Activated CD4-positive, alpha-beta memory T cell treated with anti-CD3 and anti-CD28 coated beads, Interleukin-2, amount 10 ng/mL, durations not matched to agents 7 days and 5 days (primary cell): ENCODE results near the gene ISOC2. TPM values are rescaled to one million over a fixed set of nuclear protein-coding genes. Genes with fewer than 3 reads are reported as not detected.
"Not testable (repeated sequence)": the region's sequence is repeated elsewhere in the genome, so short reads cannot be mapped to it uniquely, and the experiment has no call there.

ENCODE experiments used
- CTCF ChIA-PET: fragments of 350-600 bp; sonication (Branson Sonifier 250); formaldehyde crosslinking; loops from one replicate; lab custom pipeline; 2021; ENCODE audit warnings: antibody characterized with exemption, inconsistent platforms; lab: Charles Lee
- POLR2A ChIA-PET: fragments of 350-600 bp; sonication (Branson Sonifier 250); formaldehyde crosslinking; loops from one replicate; lab custom pipeline; 2021; ENCODE audit warnings: antibody characterized with exemption; lab: Charles Lee
- DNase-seq: peaks from one replicate; pipeline ENCODE4 v3.0.0-alpha.2; 2020
- H3K27ac Mint-ChIP-seq: one replicate; pipeline ENCODE4 v1.8.0; 2021; ENCODE audit warnings: mild to moderate bottlenecking, mixed read lengths
- H3K27me3 Mint-ChIP-seq: one replicate; pipeline ENCODE4 v1.8.0; 2021; ENCODE audit warnings: mixed read lengths
- H3K36me3 Mint-ChIP-seq: one replicate; pipeline ENCODE4 v1.8.0; 2021; ENCODE audit warnings: low read depth, mixed read lengths
- H3K4me1 Mint-ChIP-seq: one replicate; pipeline ENCODE4 v1.8.0; 2021; ENCODE audit warnings: mixed read lengths
- H3K4me3 Mint-ChIP-seq: one replicate; pipeline ENCODE4 v1.8.0; 2021; ENCODE audit warnings: mild to moderate bottlenecking, mixed read lengths
- H3K9me3 Mint-ChIP-seq: one replicate; pipeline ENCODE4 v1.8.0; 2021; ENCODE audit warnings: mixed read lengths
- total RNA-seq, 2 experiments: library from RNA; stranded (reverse); gene quantifications; one replicate each; pipeline ENCODE4 v1.2.3, GENCODE V29; 2021

The ISOC2 gene
- total RNA-seq, 2 experiments from 2014 or later, result 14.5 to 16.7 TPM

- ChIA-PET CTCF (no interaction called here), POLR2A (no interaction called here)
- DNase-seq, result no peak
- H3K27me3 Mint-ChIP-seq, result peaks cover 21% of the 10 kb centered on the region
- no peaks in the 10 kb centered on the region for H3K4me1 Mint-ChIP-seq
- no peak overlapping the region for H3K27ac Mint-ChIP-seq
- no peak overlapping the region for H3K4me3 Mint-ChIP-seq
- no peaks in the 10 kb centered on the region for H3K36me3 Mint-ChIP-seq
- H3K9me3 Mint-ChIP-seq, result peaks cover 9% of the 10 kb centered on the region
Observed at GRCh38 chr19:55434356-55434919, 27.0 kb downstream of the ISOC2 start.

DNA sequence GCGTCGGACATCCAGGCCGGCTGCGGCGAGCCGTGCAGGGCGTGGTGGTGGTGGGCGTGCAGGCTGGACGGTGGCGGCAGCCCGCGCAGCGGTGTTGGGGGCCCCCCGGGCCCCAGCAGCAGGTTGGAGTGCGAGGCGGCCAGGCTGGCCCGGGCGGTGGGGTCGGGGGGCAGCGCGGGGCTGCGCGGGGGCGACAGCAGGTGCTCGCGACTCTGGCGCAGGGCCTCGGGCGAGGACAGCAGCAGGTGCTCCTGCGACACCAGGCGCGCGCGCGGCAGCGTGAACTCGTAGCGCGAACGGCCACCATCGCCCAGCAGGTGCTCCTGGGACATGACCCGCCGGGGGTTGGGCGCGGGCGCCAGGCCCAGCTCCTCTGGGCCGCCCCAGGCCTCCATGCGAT is 28.1 kb downstream of the ISOC2 start:
- ChIA-PET CTCF (no interaction called here), POLR2A (no interaction called here)
- Mint-ChIP-seq H3K36me3 (no peaks in the 10 kb centered on the region), H3K27ac (no peak overlapping the region), H3K4me1 (no peaks in the 10 kb centered on the region), H3K9me3 (peaks cover 9% of the 10 kb centered on the region), H3K4me3 (no peak overlapping the region), H3K27me3 (peaks cover 16% of the 10 kb centered on the region)
- no peak for DNase-seq

DNA sequence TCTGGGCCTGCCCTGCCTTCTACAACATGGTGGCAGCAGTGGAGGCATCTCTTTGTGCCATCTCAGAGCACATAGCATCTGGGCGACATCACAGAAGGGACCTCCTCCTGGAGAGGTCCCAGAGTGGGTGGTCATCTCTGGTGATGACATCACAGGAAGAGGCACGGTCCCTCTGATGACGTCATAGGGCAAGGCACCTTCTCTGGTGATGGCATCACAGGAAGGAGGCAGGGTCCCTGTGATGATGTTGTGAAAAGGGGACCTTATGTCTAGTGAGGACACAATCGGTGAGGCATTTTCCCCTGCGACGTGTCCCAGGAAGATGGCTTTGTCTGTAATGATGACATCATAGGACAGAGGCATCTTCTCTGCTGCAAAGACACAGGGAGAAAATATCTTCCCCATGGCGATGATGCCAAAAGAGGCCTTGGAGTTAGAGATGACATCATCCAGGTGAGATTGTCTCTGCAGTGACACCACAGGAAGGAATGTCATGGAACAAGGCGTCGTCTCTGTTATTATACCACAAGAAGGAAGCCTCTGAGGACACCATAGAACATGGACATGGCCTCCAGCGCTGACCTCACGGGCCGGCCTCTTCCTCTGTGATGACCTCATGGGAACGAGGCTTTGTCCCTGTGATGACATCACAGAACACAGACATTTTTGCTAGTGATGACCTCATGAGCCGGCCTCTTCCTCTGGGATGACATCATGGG is 29.0 kb downstream of the ISOC2 start:
- ChIA-PET POLR2A (no interaction called here), CTCF (no interaction called here)
- no peaks in the 10 kb centered on the region for H3K36me3 Mint-ChIP-seq
- peaks cover 9% of the 10 kb centered on the region for H3K9me3 Mint-ChIP-seq
- H3K4me3 Mint-ChIP-seq, result no peak overlapping the region
- H3K27me3 Mint-ChIP-seq, result peaks cover 16% of the 10 kb centered on the region
- no peak overlapping the region for H3K27ac Mint-ChIP-seq
- DNase-seq, result no peak
- no peaks in the 10 kb centered on the region for H3K4me1 Mint-ChIP-seq

- Mint-ChIP-seq H3K27me3 (peaks cover 16% of the 10 kb centered on the region), H3K4me3 (no peak overlapping the region), H3K9me3 (peaks cover 9% of the 10 kb centered on the region), H3K4me1 (no peaks in the 10 kb centered on the region), H3K36me3 (no peaks in the 10 kb centered on the region), H3K27ac (no peak overlapping the region)
- ChIA-PET CTCF (no interaction called here), POLR2A (no interaction called here)
- DNase-seq, result no peak
Observed at GRCh38 chr19:55431183-55431582, 30.3 kb downstream of the ISOC2 start.

DNA sequence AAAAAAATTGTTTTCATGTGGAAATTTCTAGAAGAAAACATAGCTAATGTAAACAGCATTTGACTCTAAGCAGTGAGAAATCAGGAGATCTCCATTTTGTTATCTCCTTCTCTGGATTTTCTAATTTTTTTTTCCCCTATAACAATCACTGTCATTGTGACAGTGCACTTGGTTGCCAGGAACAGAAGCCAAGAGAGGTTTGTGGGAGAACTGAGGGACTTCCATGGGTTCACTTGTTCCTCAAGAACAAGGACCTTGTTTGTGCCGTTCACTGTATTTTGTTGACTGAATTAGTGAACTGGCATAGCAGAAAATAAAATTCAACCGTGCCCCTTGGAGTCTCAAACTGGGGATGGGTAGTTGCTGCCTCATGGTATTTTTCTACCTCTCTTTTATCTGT is 35.4 kb downstream of the ISOC2 start:
- Mint-ChIP-seq H3K36me3 (no peaks in the 10 kb centered on the region), H3K27ac (no peak overlapping the region), H3K27me3 (peaks cover 18% of the 10 kb centered on the region), H3K9me3 (peaks cover 1% of the 10 kb centered on the region), H3K4me3 (no peak overlapping the region), H3K4me1 (peaks cover 7% of the 10 kb centered on the region)
- ChIA-PET POLR2A (interaction anchor here (1.9 kb wide), 1 partner anchor 19 kb away, joined by 5 read pairs; the partner anchor contains the start of gene UBE2S), CTCF (no interaction called here)
- no peak for DNase-seq

- POLR2A ChIA-PET, result interaction anchor here (1.1 kb wide), 1 partner anchor 17 kb away, joined by 3 read pairs; the partner anchor contains the start of gene UBE2S
- H3K4me1 Mint-ChIP-seq, result peaks cover 16% of the 10 kb centered on the region
- H3K36me3 Mint-ChIP-seq, result no peaks in the 10 kb centered on the region
- no peak for DNase-seq
- no peak overlapping the region for H3K4me3 Mint-ChIP-seq
- H3K27me3 Mint-ChIP-seq, result peaks cover 21% of the 10 kb centered on the region
- no peaks in the 10 kb centered on the region for H3K9me3 Mint-ChIP-seq
- no peak overlapping the region for H3K27ac Mint-ChIP-seq
- CTCF ChIA-PET, result no interaction called here
Observed at GRCh38 chr19:55424518-55424917, 36.9 kb downstream of the ISOC2 start.

DNA sequence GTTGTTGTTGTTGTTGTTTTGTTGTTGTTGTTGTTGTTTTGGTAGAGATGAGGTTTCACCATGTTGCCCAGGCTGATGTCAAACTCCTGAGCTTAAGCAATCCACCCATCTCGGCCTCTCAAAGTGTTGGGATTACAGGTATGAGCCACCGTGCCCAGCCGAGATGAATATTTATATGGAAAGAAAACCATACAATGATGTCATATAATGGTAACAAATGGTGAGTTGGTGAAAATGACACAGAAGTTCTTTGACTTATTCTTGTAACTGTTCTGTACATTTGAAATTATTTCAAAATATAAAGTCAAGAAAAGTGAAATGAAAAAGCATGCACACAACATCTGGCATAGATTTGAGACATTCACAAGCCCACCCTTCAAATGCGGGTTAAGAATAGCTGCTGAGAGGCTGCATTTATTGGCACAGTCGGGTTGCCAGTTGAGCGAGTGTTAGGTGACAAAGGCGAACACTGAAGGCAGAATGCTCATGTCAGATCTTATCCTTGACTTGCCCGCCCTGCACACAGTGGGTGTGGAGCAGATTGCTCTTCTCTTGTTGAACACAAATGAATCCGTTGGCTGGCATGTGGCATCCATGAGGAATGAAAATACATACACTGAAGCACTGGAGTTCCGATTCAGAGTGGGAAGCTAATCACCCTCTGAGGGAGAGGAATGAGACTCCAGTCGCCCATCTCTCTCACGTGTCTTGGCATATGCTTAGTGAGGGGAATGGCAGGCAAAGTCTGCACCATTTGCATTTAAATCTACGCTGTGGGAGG is 38.0 kb downstream of the ISOC2 start:
- Mint-ChIP-seq H3K4me3 (no peak overlapping the region), H3K4me1 (peaks cover 16% of the 10 kb centered on the region), H3K36me3 (no peaks in the 10 kb centered on the region), H3K27me3 (peaks cover 19% of the 10 kb centered on the region), H3K27ac (no peak overlapping the region), H3K9me3 (no peaks in the 10 kb centered on the region)
- DNase-seq, result no peak
- ChIA-PET CTCF (no interaction called here), POLR2A (interaction anchor here (1.6 kb wide), 1 partner anchor 164 kb away, joined by 5 read pairs; no protein-coding TSS in a partner anchor)

DNA sequence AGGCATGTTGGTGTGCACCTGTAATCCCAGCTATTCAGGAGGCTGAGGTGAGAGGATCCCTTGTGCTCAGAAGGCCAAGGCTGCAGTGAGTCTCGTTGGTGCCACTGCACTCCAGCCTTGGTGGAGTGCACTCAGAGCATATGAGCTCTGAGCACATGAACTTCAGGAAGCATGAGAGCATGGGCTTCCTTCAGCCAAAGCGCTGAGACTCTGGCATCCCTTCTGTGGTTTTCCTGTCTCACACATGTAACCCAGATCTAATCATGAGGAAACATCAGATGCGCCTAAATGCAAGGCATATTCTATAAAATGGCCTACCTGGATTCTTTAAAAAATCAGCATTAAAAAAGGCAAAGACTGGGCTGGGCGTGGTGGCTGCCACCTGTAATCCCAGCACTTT is 40.2 kb downstream of the ISOC2 start:
- peaks cover 21% of the 10 kb centered on the region for H3K4me1 Mint-ChIP-seq
- not testable (repeated sequence) for H3K4me3 Mint-ChIP-seq, H3K27ac Mint-ChIP-seq, H3K36me3 Mint-ChIP-seq, H3K9me3 Mint-ChIP-seq
- ChIA-PET POLR2A (interaction anchor here (1.7 kb wide), 1 partner anchor 14 kb away, joined by 6 read pairs; the partner anchor contains the start of gene UBE2S), CTCF (interaction anchor here (0.6 to 0.7 kb wide), 2 partner anchors 119 to 162 kb away, joined by 3 read pairs; no protein-coding TSS in a partner anchor)
- DNase-seq, result peak; percentile 51
- peaks cover 20% of the 10 kb centered on the region for H3K27me3 Mint-ChIP-seq

DNA sequence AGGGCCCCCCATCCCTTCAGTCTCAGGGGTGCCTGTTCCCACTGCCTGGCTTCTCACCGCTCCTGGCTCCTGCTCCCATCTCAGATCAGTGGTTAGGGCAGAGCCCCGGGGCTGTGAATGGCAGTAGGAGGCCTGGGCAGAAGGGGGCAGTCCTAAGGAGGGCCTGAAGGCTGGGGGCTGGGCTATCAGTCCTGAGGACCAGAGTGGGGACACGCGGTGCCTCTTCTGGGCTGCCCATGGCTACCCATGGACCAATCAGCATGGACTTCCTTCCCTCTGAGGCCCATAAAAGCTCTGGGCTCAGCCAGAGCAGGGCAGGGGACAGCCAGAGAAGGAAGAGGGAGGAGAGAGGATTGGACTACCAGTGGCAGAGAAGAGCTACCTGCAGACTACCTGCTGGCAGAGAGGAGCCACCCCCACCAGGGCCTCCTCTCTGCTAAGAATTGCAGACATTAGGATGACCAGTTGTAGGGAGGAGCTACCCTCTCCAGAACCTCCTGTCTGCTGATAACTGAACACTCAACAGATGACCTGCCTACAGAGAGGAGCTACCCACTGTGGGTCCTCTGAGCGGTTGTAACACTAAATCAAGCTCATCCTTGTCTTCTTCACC is 41.7 kb downstream of the ISOC2 start:
- no peak overlapping the region for H3K4me3 Mint-ChIP-seq
- no peaks in the 10 kb centered on the region for H3K9me3 Mint-ChIP-seq
- CTCF ChIA-PET, result interaction anchor here (0.7 to 1.9 kb wide), 3 partner anchors 54 to 118 kb away, joined by 3 to 7 read pairs (median 3); no protein-coding TSS in a partner anchor
- H3K4me1 Mint-ChIP-seq, result peaks cover 21% of the 10 kb centered on the region
- POLR2A ChIA-PET, result interaction anchor here (4.5 kb wide), 1 partner anchor 13 kb away, joined by 22 read pairs; the partner anchor contains the start of gene UBE2S
- no peaks in the 10 kb centered on the region for H3K36me3 Mint-ChIP-seq
- no peak overlapping the region for H3K27ac Mint-ChIP-seq
- DNase-seq, result no peak
- peaks cover 17% of the 10 kb centered on the region for H3K27me3 Mint-ChIP-seq

- ChIA-PET CTCF (interaction anchor here (0.7 to 1.9 kb wide), 5 partner anchors 10 to 278 kb away, joined by 3 to 7 read pairs (median 4); no protein-coding TSS in a partner anchor), POLR2A (interaction anchor here (4.5 kb wide), 1 partner anchor 12 kb away, joined by 22 read pairs; the partner anchor contains the start of gene UBE2S)
- Mint-ChIP-seq H3K36me3 (no peaks in the 10 kb centered on the region), H3K27me3 (peaks cover 16% of the 10 kb centered on the region), H3K4me1 (peaks cover 21% of the 10 kb centered on the region), H3K9me3 (no peaks in the 10 kb centered on the region), H3K4me3 (no peak overlapping the region), H3K27ac (no peak overlapping the region)
- no peak for DNase-seq
Observed at GRCh38 chr19:55419103-55419502, 42.3 kb downstream of the ISOC2 start.

- peaks cover 21% of the 10 kb centered on the region for H3K4me1 Mint-ChIP-seq
- no peak overlapping the region for H3K27ac Mint-ChIP-seq
- H3K36me3 Mint-ChIP-seq, result no peaks in the 10 kb centered on the region
- no peaks in the 10 kb centered on the region for H3K9me3 Mint-ChIP-seq
- peak; percentile 56 for DNase-seq
- ChIA-PET CTCF (interaction anchor here (0.6 to 1.9 kb wide), 11 partner anchors 9 to 277 kb away, joined by 3 to 8 read pairs (median 4); partner anchors contain the start of genes TMEM238 and UBE2S), POLR2A (interaction anchor here (4.5 kb wide), 1 partner anchor 11 kb away, joined by 22 read pairs; the partner anchor contains the start of gene UBE2S)
- no peak overlapping the region for H3K4me3 Mint-ChIP-seq
- H3K27me3 Mint-ChIP-seq, result peaks cover 12% of the 10 kb centered on the region
Observed at GRCh38 chr19:55418185-55418584, 43.3 kb downstream of the ISOC2 start.

GRCh38 chr19:55410168-55410567 is 51.3 kb downstream of the ISOC2 start:
- no peak overlapping the region for H3K27ac Mint-ChIP-seq
- ChIA-PET POLR2A (no interaction called here), CTCF (interaction anchor here (1.7 kb wide), 1 partner anchor 109 kb away, joined by 4 read pairs; no protein-coding TSS in a partner anchor)
- H3K36me3 Mint-ChIP-seq, result peaks cover 28% of the 10 kb centered on the region
- H3K4me3 Mint-ChIP-seq, result no peak overlapping the region
- peaks cover 20% of the 10 kb centered on the region for H3K27me3 Mint-ChIP-seq
- H3K4me1 Mint-ChIP-seq, result peaks cover 29% of the 10 kb centered on the region
- no peak for DNase-seq
- H3K9me3 Mint-ChIP-seq, result peaks cover 5% of the 10 kb centered on the region
